Adipose tissue (tissue), 3 donors: ENCODE measurements around the gene DUS2. TPM values are rescaled to one million over a fixed set of nuclear protein-coding genes. Genes with fewer than 3 reads are reported as not detected.
"Not testable (repeated sequence)": the region's sequence is repeated elsewhere in the genome, so short reads cannot be mapped to it uniquely, and the experiment has no call there.

Experiments
- H3K27ac ChIP-seq: one replicate; pipeline ENCODE4 v1.5.1; 2013; ENCODE audit warnings: low read depth, low read length
- WGBS, 3 donors: extraction: QIAGEN DNeasy Blood & Tissue Kit; methylation state at CpG; one replicate each; pipeline ENCODE4 v1.1.7; 2013; 5-methylcytosine and 5-hydroxymethylcytosine counted together
- polyA plus RNA-seq, 3 donors: library from polyadenylated mRNA; stranded (reverse); fragments of 200-250 nt; gene quantifications; one replicate each; pipeline ENCODE4 v1.2.3, GENCODE V29; 2013
- donor health status: healthy with polysubstance abuse.
- donor health status: Bipolar disorder and iron deficiency.
- donor health status: healthy.

DUS2 gene
- polyA plus RNA-seq, 3 donors, result 3.5 to 9.0 (median 8.8) TPM

DNA sequence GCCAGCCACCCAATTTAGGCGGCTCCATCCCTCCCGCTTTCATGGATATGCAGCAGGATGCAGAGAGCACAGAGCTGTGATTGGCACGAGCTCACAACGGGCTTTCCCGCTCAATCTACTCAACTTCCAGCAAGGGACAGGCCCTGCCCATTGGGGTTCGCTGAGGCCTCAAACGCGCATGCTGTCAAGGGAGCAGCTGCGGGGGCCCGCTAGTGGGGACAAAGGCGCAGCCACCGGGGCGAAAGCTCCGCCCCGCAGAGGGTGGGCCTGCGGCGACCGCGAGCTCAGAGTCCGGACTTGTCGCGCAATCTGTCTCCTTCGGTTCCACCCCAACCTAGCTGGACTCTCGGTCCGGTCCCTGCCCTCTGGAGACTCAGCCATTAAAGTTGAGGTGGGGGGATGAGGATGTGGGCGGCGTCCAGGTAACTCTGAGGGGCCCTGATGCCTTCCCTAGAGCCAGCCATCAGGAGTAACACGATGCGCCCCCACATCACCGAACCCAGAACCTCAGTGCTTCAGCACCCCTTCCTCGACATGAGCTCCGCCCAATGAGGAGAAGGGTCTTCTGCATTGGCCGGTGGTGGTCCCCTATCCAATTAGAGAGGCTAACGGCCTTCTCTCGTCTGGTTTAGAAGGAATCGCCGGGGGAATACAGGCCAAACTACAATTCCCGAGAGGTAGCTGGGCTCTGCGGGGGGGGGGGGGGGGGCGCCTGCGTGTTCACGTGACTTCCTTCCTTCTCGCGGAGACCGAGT, 61.6 kb downstream of the DUS2 start:
- H3K27ac ChIP-seq, result peak overlapping the region; percentile 56
- WGBS, 3 donors, result 1 to 23% (median 2%) methylated on average over 38 to 45 of the region's 45 CpGs

GRCh38 chr16:68085259-68086071, 62.4 kb downstream of the DUS2 start, which contains the start of gene NFATC3:
Gene NFATC3, plus strand, starts transcription at chr16:68085370. Its CDS starts 312 bp downstream, at chr16:68085682.
- peak within 1 kb of the TSS; percentile 83 for H3K27ac ChIP-seq
- 0% methylated on average over 89 to 104 of the region's 104 CpGs for WGBS, 3 donors

DNA sequence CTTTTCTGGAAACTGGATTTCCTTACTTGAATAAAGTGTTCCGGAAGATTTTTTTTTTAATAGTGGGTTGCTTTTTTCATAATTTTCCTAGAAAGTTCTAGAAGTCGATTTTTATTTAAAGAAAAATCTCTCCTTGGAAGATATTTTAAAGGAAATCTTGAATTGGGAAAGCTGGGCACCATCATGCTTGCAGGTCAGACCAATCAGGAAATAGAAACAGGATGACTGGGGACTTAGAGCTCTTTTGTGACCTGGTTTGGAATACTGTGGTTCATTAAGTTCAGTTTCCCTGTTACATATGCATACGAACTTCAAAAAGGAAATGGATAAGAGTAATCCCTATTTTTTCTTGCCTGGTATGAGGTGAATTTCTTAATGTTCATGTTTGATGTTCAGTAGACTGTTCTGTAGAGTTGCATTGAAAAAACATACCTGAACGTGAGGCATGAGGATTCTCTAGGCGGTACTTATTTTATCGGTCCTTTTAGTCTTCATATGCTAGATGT, 63.3 kb downstream of the DUS2 start:
- H3K27ac ChIP-seq, result no peak overlapping the region
- 1 to 12% (median 1%) methylated on average over 6 of the region's 6 CpGs for WGBS, 3 donors

GRCh38 chr16:68086860-68087268, 63.8 kb downstream of the DUS2 start:
- WGBS, 3 donors, result 8 to 32% (median 8%) methylated on average over 6 of the region's 6 CpGs
- no peak overlapping the region for H3K27ac ChIP-seq

- 72 to 84% (median 79%) methylated on average over 2 of the region's 2 CpGs for WGBS, 3 donors
Observed at GRCh38 chr16:68087688-68088087, 64.6 kb downstream of the DUS2 start.

GRCh38 chr16:68088130-68088972, 65.3 kb downstream of the DUS2 start:
- no peak overlapping the region for H3K27ac ChIP-seq
- WGBS, 3 donors, result 83 to 89% (median 87%) methylated on average over 9 of the region's 9 CpGs

More at GRCh38 chr16:68087688-68088087, 64.6 kb downstream of the DUS2 start:
- H3K27ac ChIP-seq, result no peak overlapping the region

DNA sequence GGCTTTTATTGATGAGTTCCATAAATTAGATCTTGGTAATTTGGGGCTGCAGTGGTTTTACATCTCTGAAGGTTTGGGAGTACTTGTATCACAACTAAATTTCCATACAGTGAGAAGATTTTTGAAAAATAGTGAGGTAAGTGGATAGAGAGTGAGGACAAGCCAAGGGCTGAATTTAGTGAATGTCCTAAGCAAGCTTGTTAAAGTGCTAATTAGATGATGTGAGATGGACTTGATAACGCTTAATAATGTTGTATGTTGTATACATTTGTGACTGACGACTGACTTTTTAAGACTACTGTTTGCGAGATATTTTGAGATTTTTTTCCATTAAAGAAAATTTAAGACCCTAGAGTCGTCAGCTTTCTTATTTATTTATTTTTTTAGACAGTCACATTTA, 66.0 kb downstream of the DUS2 start:
- H3K27ac ChIP-seq, result no peak overlapping the region
- 63 to 85% (median 84%) methylated on average over 4 of the region's 4 CpGs for WGBS, 3 donors

- no peak overlapping the region for H3K27ac ChIP-seq
Observed at GRCh38 chr16:68090130-68090529, 67.0 kb downstream of the DUS2 start.

DNA sequence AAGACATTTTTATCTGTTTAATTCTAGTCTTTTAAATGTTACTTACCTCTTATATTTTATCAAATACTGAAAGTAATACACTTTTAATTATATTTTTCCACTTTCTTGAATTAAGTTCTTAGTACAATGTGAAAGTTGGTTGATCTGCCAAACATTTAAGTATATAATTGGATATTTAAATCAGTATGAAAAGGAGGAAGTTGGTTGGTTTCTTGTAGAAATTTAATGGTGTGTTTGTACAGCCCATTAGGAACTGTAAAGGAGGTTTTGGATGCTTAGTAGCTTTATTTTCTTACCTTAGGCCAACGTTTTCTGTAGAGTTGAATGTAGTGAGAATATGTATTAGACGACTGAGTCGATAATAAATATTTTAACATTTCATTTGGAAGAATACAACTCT, 67.4 kb downstream of the DUS2 start:
- 47 to 68% (median 51%) methylated on average over 3 of the region's 3 CpGs for WGBS, 3 donors
- H3K27ac ChIP-seq, result no peak overlapping the region

More at GRCh38 chr16:68090130-68090529, 67.0 kb downstream of the DUS2 start:
- 20 to 36% (median 35%) methylated on average over 3 of the region's 3 CpGs for WGBS, 3 donors

GRCh38 chr16:68091380-68092261, 68.5 kb downstream of the DUS2 start:
- H3K27ac ChIP-seq, result no peak overlapping the region
- WGBS, 3 donors, result 93 to 95% (median 95%) methylated on average over 5 of the region's 5 CpGs

- H3K27ac ChIP-seq, result not testable (repeated sequence)
- WGBS, 3 donors, result 93 to 95% (median 94%) methylated on average over 10 of the region's 10 CpGs
Observed at GRCh38 chr16:68092275-68092674, 69.2 kb downstream of the DUS2 start.

GRCh38 chr16:68093816-68094613, 70.9 kb downstream of the DUS2 start:
- H3K27ac ChIP-seq, result no peak overlapping the region
- WGBS, 3 donors, result 75 to 88% (median 82%) methylated on average over 5 of the region's 5 CpGs

DNA sequence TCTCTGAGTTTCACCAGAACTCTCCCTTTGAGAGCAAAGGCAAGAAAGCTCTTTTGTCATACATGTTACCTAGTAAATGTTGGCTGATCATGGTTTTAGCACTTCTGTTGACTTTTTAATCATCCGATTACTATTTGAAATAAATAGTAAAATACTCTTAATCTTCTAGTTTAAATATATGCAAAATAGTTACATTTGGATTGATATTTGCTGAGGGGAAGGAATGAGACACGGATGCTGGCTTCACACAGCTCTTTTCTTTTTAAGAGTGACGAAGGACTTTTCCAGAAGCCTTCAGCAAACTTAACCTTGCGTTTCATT, 71.5 kb downstream of the DUS2 start:
- no peak overlapping the region for H3K27ac ChIP-seq
- WGBS, 3 donors, result 86 to 93% (median 90%) methylated on average over 4 of the region's 4 CpGs

GRCh38 chr16:68096491-68096890, 73.4 kb downstream of the DUS2 start:
- WGBS, 3 donors, result 95 to 100% (median 97%) methylated on average over 2 of the region's 2 CpGs
- H3K27ac ChIP-seq, result no peak overlapping the region

GRCh38 chr16:68097088-68097487, 74.0 kb downstream of the DUS2 start:
- no peak overlapping the region for H3K27ac ChIP-seq

DNA sequence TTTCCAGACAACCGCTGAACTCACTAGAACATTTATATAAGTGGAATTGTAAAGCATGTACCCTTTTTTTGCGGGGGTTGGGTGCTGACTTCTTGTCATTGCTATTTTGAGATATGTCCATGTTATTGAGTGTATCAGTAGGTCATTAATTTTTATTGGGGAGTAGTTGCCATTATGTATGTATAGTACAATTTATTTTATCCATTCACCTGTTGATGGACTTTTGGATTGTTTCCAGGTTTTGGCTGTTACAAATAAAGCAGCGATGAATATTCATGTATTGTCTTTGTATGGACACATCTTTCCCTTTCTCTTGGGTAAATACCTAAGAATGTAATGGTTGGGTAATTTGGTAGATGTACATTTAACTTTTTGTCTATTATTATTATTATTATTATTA, 74.8 kb downstream of the DUS2 start:
- H3K27ac ChIP-seq, result no peak overlapping the region
- 95 to 96% (median 96%) methylated on average over 3 of the region's 3 CpGs for WGBS, 3 donors

DNA sequence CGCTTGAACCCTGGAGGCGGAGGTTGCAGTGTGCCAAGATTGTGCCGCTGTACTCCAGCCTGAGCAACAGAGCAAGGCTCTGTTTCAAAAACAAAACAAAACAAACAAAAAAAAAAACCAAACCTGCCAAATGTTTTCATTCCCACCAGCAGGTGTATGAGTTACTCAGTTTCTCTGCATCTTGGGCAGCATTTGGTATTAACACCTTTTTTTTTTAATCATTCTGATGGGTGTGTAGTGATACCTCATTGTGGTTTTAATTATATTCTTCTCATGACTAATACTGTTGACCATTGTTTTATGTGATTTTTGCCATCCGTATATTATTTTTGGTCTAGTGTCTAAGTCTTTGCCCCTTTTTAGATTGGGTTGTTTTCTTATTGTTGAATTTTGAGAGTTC, 77.4 kb downstream of the DUS2 start:
- 67 to 92% (median 92%) methylated on average over 4 of the region's 4 CpGs for WGBS, 3 donors
- no peak overlapping the region for H3K27ac ChIP-seq
